NCI-H446 (cell line): ENCODE results near the gene TTYH1.

Experiments used
- DNase-seq, 2 experiments: peaks; one replicate each; lab custom pipeline; 2025; lab: John Stamatoyannopoulos, UW

Gene TTYH1

GRCh38 chr19:54481326-54481930 lies 66.2 kb downstream of the TTYH1 start:
- DNase-seq = peak; percentile 15 to 54

- no peak for DNase-seq
These were observed 67.6 kb downstream of the TTYH1 start for GRCh38 chr19:54482889-54483288.

GRCh38 chr19:54484451-54484850 lies 69.2 kb downstream of the TTYH1 start:
- DNase-seq = no peak

- DNase-seq = no peak
These were observed 70.6 kb downstream of the TTYH1 start for GRCh38 chr19:54485851-54486250.
